A673 (cell line): Measurements from ENCODE around the gene CHMP1A.
"Not testable (repeated sequence)": the region's sequence is repeated elsewhere in the genome, so short reads cannot be mapped to it uniquely, and the experiment has no call there.

ENCODE experiments used
- CTCF ChIP-seq: fragments of 300-800, 200-600 bp; sonication (generic); conservative IDR thresholded peaks from 2 replicates; pipeline ENCODE4 v1.5.1; 2017; ENCODE audit warnings: low read depth, mild to moderate bottlenecking, antibody characterized with exemption, low read length, moderate library complexity, mixed read lengths
- EZH2 ChIP-seq: fragments of 200-600 bp; sonication (generic); IDR thresholded peaks from 2 replicates; pipeline ENCODE4 v1.6.1; 2017; ENCODE audit warnings: borderline replicate concordance, low read depth, mild to moderate bottlenecking, mixed read lengths, antibody characterized with exemption, low read length; ENCODE audit not compliant: poor library complexity, severe bottlenecking

DNA sequence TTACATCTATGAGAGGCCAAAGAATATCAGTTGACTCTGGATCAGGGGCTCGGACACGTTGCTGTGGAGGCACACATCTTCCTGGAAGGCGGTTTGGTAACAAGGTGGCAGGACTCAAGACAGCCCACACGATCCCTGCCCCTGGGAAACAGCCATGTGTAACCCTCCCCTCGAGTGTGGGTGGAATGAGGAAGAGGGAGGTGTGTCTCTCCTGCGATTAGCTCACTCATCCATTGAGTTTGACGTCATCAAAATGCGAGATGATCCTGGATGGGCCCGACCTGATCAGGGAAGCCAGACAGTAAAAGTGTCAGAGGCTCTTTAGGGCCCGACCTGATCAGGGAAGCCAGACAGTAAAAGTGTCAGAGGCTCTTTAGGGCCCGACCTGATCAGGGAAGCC is 6.7 kb upstream of the CHMP1A start:
- TF ChIP-seq CTCF, EZH2: not testable (repeated sequence)
